IMR-90 (cell line): ENCODE results near the gene CTNNA2. TPM values are rescaled to one million over a fixed set of nuclear protein-coding genes. Genes with fewer than 3 reads are reported as not detected.

ENCODE experiments used
- ATAC-seq: fragments of 200-7000 bp; cut with Tn5 transposase; 2 replicates; pipeline ENCODE4 v1.9.1; 2020; ENCODE audit warnings: low read depth, mild to moderate bottlenecking, moderate library complexity
- BruUV-seq: library from RNA; stranded (reverse); fragments of 400-500 nt; replicated peaks from 2 replicates; lab custom pipeline; 2021; lab: Mats Ljungman, UMichigan
- CTCF ChIA-PET: fragments of 300-600 bp; formaldehyde crosslinking; extraction: SDS; loops from one replicate; lab custom pipeline; 2021; ENCODE audit warnings: antibody characterized with exemption; lab: Yijun Ruan, JAX
- POLR2A ChIA-PET: fragments of 300-600 bp; sonication (Branson Sonifier 250); formaldehyde crosslinking; loops from one replicate; lab custom pipeline; 2022; ENCODE audit warnings: antibody characterized with exemption; ENCODE audit not compliant: unreplicated experiment; lab: Charles Lee
- DNase-seq: peaks from one replicate; pipeline ENCODE4 v3.0.0; 2013
- H2AFZ ChIP-seq: replicated peaks from 2 replicates; pipeline ENCODE3; 2013; ENCODE audit warnings: low read length, mild to moderate bottlenecking; ENCODE audit not compliant: poor library complexity
- H2AK5ac ChIP-seq: 2 replicates; pipeline ENCODE4 v1.6.1; 2013; ENCODE audit warnings: low read depth, low read length, inconsistent platforms
- H2AK9ac ChIP-seq: replicated peaks from 2 replicates; pipeline ENCODE3; 2013; ENCODE audit warnings: mild to moderate bottlenecking, low read depth, low read length, moderate library complexity; ENCODE audit not compliant: poor library complexity
- H2BK120ac ChIP-seq: 2 replicates; pipeline ENCODE4 v1.6.1; 2013; ENCODE audit warnings: low read depth, low read length, inconsistent platforms
- H2BK15ac ChIP-seq: 3 replicates; pipeline ENCODE4 v1.6.1; 2013; ENCODE audit warnings: low read depth, low read length, inconsistent platforms
- H2BK20ac ChIP-seq: 2 replicates; pipeline ENCODE4 v1.6.1; 2013; ENCODE audit warnings: low read depth, mild to moderate bottlenecking, inconsistent platforms, low read length, moderate library complexity
- H2BK5ac ChIP-seq: 2 replicates; pipeline ENCODE4 v1.6.1; 2013; ENCODE audit warnings: mild to moderate bottlenecking, low read depth, low read length, inconsistent platforms; ENCODE audit not compliant: poor library complexity, severe bottlenecking
- H3K14ac ChIP-seq: replicated peaks from 2 replicates; pipeline ENCODE4 v1.6.1; 2013; ENCODE audit warnings: low read depth, low read length, inconsistent platforms
- H3K18ac ChIP-seq: 2 replicates; pipeline ENCODE4 v1.6.1; 2013; ENCODE audit warnings: low read depth, low read length, control low read depth
- H3K23ac ChIP-seq: 2 replicates; pipeline ENCODE4 v1.6.1; 2013; ENCODE audit warnings: low read depth, low read length, inconsistent platforms
- H3K27ac ChIP-seq: 2 replicates; pipeline ENCODE4 v1.5.1; 2013; ENCODE audit warnings: mild to moderate bottlenecking, control low read depth, low read length; ENCODE audit not compliant: insufficient read depth
- H3K27me3 ChIP-seq: 2 replicates; pipeline ENCODE4 v1.6.1; 2013; ENCODE audit warnings: low read length; ENCODE audit not compliant: control insufficient read depth, insufficient read depth
- H3K36me3 ChIP-seq: 2 replicates; pipeline ENCODE4 v1.6.1; 2013; ENCODE audit warnings: low read length, mixed read lengths; ENCODE audit not compliant: control insufficient read depth, insufficient read depth
- H3K4ac ChIP-seq: 2 replicates; pipeline ENCODE4 v1.6.1; 2013; ENCODE audit warnings: low read depth, low read length, inconsistent platforms
- H3K4me1 ChIP-seq: 2 replicates; pipeline ENCODE4 v1.6.1; 2013; ENCODE audit warnings: low read length, mixed read lengths; ENCODE audit not compliant: control insufficient read depth, insufficient read depth
- H3K4me2 ChIP-seq: 2 replicates; pipeline ENCODE4 v1.6.1; 2013; ENCODE audit warnings: low read depth, mild to moderate bottlenecking, control low read depth, low read length, moderate library complexity
- H3K4me3 ChIP-seq: 2 replicates; pipeline ENCODE4 v1.5.1; 2013; ENCODE audit warnings: low read depth, mild to moderate bottlenecking, control low read depth, low read length, moderate library complexity; ENCODE audit not compliant: insufficient read depth
- H3K56ac ChIP-seq: 2 replicates; pipeline ENCODE4 v1.6.1; 2013; ENCODE audit warnings: low read length, inconsistent platforms; ENCODE audit not compliant: insufficient read depth; ENCODE audit errors: extremely low read depth
- H3K79me1 ChIP-seq, 2 experiments: 2 replicates each; pipeline ENCODE4 v1.6.1; 2013; ENCODE audit warnings: low read length in 2 of 2, inconsistent platforms in 1 of 2, low read depth in 1 of 2
- H3K9ac ChIP-seq: 2 replicates; pipeline ENCODE4 v1.6.1; 2013; ENCODE audit warnings: low read depth, low read length, control low read depth
- H3K9me1 ChIP-seq: 2 replicates; pipeline ENCODE4 v1.6.1; 2013; ENCODE audit warnings: low read length, inconsistent platforms; ENCODE audit not compliant: insufficient read depth
- H3K9me3 ChIP-seq: 2 replicates; pipeline ENCODE4 v1.6.1; 2013; ENCODE audit warnings: low read length; ENCODE audit not compliant: control insufficient read depth, insufficient read depth
- H4K20me1 ChIP-seq: 2 replicates; pipeline ENCODE4 v1.6.1; 2013; ENCODE audit warnings: low read length, inconsistent platforms; ENCODE audit not compliant: insufficient read depth
- H4K5ac ChIP-seq: 2 replicates; pipeline ENCODE4 v1.6.1; 2013; ENCODE audit warnings: mild to moderate bottlenecking, low read depth, low read length, control low read depth
- H4K8ac ChIP-seq, 2 experiments: 2 replicates each; pipeline ENCODE4 v1.6.1; 2013; ENCODE audit warnings: low read depth in 2 of 2, low read length in 2 of 2, control low read depth in 1 of 2, inconsistent platforms in 1 of 2
- H4K91ac ChIP-seq: 2 replicates; pipeline ENCODE4 v1.6.1; 2013; ENCODE audit warnings: low read depth, low read length, inconsistent platforms; ENCODE audit not compliant: insufficient read depth
- BHLHE40 ChIP-seq: fragments of 150-350 bp; IDR thresholded peaks from 2 replicates; pipeline ENCODE4 v1.6.1; 2016; ENCODE audit warnings: mild to moderate bottlenecking, low read depth, low read length
- FOS ChIP-seq: fragments of 150-350 bp; IDR thresholded peaks from 2 replicates; pipeline ENCODE4 v1.6.1; 2016; ENCODE audit warnings: low read depth, low read length
- MAFK ChIP-seq: IDR thresholded peaks from 2 replicates; pipeline ENCODE4 v1.6.1; 2012; ENCODE audit warnings: low read depth, low read length, improper control_type of control experiment
- MXI1 ChIP-seq: IDR thresholded peaks from 2 replicates; pipeline ENCODE4 v1.6.1; 2012; ENCODE audit warnings: low read depth, mild to moderate bottlenecking, low read length, moderate library complexity, borderline replicate concordance
- NFE2L2 ChIP-seq: fragments of 150-350 bp; IDR thresholded peaks from 2 replicates; pipeline ENCODE4 v1.6.1; 2016; ENCODE audit warnings: low read depth, mild to moderate bottlenecking, low read length
- POLR2A ChIP-seq: IDR thresholded peaks from 2 replicates; pipeline ENCODE4 v1.6.1; 2012; ENCODE audit warnings: mild to moderate bottlenecking, low read depth, low read length
- RAD21 ChIP-seq: IDR thresholded peaks from 2 replicates; pipeline ENCODE4 v1.6.1; 2012; ENCODE audit warnings: low read length, improper control_type of control experiment
- RFX5 ChIP-seq: IDR thresholded peaks from 2 replicates; pipeline ENCODE4 v1.8.0; 2012; ENCODE audit warnings: low read depth, mild to moderate bottlenecking, low read length, moderate library complexity
- SMC3 ChIP-seq: fragments of 150-350 bp; IDR thresholded peaks from 2 replicates; pipeline ENCODE4 v1.6.1; 2016; ENCODE audit warnings: low read depth, mild to moderate bottlenecking, antibody characterized with exemption, low read length, moderate library complexity
- WGBS, 2 experiments: methylation state at CpG; one replicate each; pipeline versions ENCODE4 v1.1.5 to v1.1.7; 2013; ENCODE audit warnings: missing lambda C conversion rate in 2 of 2; ENCODE audit not compliant: insufficient read length in 1 of 2; ENCODE audit errors: extremely low coverage in 2 of 2; 5-methylcytosine and 5-hydroxymethylcytosine counted together
- dilution Hi-C: fragments of 300-500 bp; cut with HindIII; formaldehyde crosslinking; loops from one replicate; pipeline ENCODE4 v1.14.3; 2018; ENCODE audit warnings: low sequenced_read_pairs; ENCODE audit not compliant: unreplicated experiment
- in situ Hi-C: fragments of 300-500 bp; cut with MboI; formaldehyde crosslinking; loops from 3 replicates; pipeline ENCODE4 v1.14.3; 2019; ENCODE audit warnings: low sequenced_read_pairs, inconsistent platforms, mixed read lengths
- intact Hi-C: fragments of 100-400 bp; cut with micrococcal nuclease; formaldehyde crosslinking; loops from 2 replicates; pipeline ENCODE4 v1.10.0; 2022
- polyA plus RNA-seq, 3 experiments: library from polyadenylated mRNA; depleted of rRNA; stranded (reverse); fragments of >200 nt; gene quantifications; 2 replicates each; pipeline ENCODE4 v1.2.3, GENCODE V29; 2012; ENCODE audit warnings: low replicate concordance in 1 of 3
- total RNA-seq: library from RNA; depleted of rRNA; stranded (reverse); fragments of >200 nt; gene quantifications from 2 replicates; pipeline ENCODE4 v1.2.3, GENCODE V29; 2012

Gene CTNNA2
- total and polyA plus RNA-seq, 2 of the 4 experiments (the other 2 are of a cell fraction) = not detected

GRCh38 chr2:79903222-79904000, 390.6 kb downstream of the CTNNA2 start:
- no peaks in the 10 kb centered on the region for H3K4me1 ChIP-seq
- H3K23ac ChIP-seq = no peak overlapping the region
- H4K91ac ChIP-seq = no peak overlapping the region
- no peak overlapping the region for H2BK15ac ChIP-seq
- H3K27me3 ChIP-seq = no peaks in the 10 kb centered on the region
- H2BK120ac ChIP-seq = no peak overlapping the region
- POLR2A ChIA-PET = no interaction called here
- H3K36me3 ChIP-seq = no peaks in the 10 kb centered on the region
- peak; percentile 5 for DNase-seq
- H3K56ac ChIP-seq = no peak overlapping the region
- dilution Hi-C loops (no loop called here), intact Hi-C loops (no loop called here), in situ Hi-C loops (no loop called here)
- H3K79me1 ChIP-seq = no peaks in the 10 kb centered on the region
- H4K8ac ChIP-seq = no peak overlapping the region
- no peak for TF ChIP-seq RAD21
- no peak for TF ChIP-seq SMC3
- no peak for TF ChIP-seq RFX5
- TF ChIP-seq BHLHE40 = no peak
- no peak for TF ChIP-seq MAFK
- TF ChIP-seq NFE2L2 = no peak
- no peak for TF ChIP-seq FOS
- no peak for TF ChIP-seq MXI1
- TF ChIP-seq POLR2A = no peak
- 75% methylated on average over 2 of the region's 5 CpGs; no CpG with 5 or more reads in 1 of the 2 experiments for WGBS, 2 experiments
- no peak overlapping the region for H2AFZ ChIP-seq
- H2AK5ac ChIP-seq = no peak overlapping the region
- BruUV-seq = no TSS peak
- no peaks in the 10 kb centered on the region for H4K20me1 ChIP-seq
- H2BK20ac ChIP-seq = no peak overlapping the region
- H3K18ac ChIP-seq = no peak overlapping the region
- no peak overlapping the region for H3K14ac ChIP-seq
- H3K9me1 ChIP-seq = no peaks in the 10 kb centered on the region
- H3K9ac ChIP-seq = no peak overlapping the region
- H4K5ac ChIP-seq = no peak overlapping the region
- no peak overlapping the region for H3K4me3 ChIP-seq
- CTCF ChIA-PET = no interaction called here
- ATAC-seq = no peak
- no peaks in the 10 kb centered on the region for H3K9me3 ChIP-seq
- no peak overlapping the region for H2AK9ac ChIP-seq
- no peak overlapping the region for H2BK5ac ChIP-seq
- H3K27ac ChIP-seq = no peak overlapping the region
- H3K4me2 ChIP-seq = no peak overlapping the region
- no peak overlapping the region for H3K4ac ChIP-seq
